GM21390 (cell line): ENCODE measurements around the gene TMPO.
"Not testable (repeated sequence)": the region's sequence is repeated elsewhere in the genome, so short reads cannot be mapped to it uniquely, and the experiment has no call there.

ENCODE experiments used
- ATAC-seq: cut with Tn5 transposase; IDR thresholded peaks from one replicate; pipeline ENCODE4 v1.9.1; 2021; ENCODE audit not compliant: unreplicated experiment

Gene TMPO

DNA sequence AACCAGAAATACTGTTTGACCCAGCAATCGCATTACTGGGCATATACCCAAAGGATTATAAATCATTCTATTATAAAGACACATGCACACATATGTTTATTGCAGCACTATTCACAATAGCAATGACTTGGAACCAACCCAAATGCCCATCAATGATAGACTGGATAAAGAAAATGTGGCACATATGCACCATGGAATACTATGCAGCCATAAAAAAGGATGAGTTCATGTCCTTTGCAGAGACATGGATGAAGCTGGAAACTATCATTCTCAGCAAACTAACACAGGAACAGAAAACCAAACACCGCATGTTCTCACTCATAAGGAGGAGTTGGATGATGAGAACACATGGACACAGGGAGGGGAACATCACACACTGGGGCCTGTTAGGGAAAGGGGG lies 61.4 kb downstream of the TMPO start:
- ATAC-seq, result not testable (repeated sequence)

- ATAC-seq, result no peak
Observed at GRCh38 chr12:98578392-98578791, 63.0 kb downstream of the TMPO start.

GRCh38 chr12:98578821-98579220 lies 63.4 kb downstream of the TMPO start:
- ATAC-seq, result no peak

- ATAC-seq, result no peak
Observed at GRCh38 chr12:98579347-98579746, 64.0 kb downstream of the TMPO start.

DNA sequence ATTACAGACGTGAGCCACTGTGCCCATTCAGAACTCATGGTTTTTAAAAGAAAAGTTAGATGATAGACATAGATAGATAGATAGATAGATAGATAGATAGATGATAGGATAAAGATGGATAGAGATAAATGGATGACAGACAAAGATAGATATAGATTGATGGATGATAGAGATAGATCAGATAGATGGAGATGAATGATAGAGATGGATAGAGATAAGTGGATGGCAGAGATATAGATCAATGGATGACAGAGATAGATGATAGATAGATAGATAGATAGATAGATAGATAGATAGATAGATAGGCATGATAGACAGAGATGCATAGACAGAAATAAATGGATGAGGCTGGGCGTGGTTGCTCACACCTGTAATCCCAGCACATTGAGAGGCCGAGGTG lies 64.4 kb downstream of the TMPO start:
- no peak for ATAC-seq

- no peak for ATAC-seq
Observed at GRCh38 chr12:98580695-98581094, 65.3 kb downstream of the TMPO start.

- ATAC-seq, result no peak
Observed at GRCh38 chr12:98581101-98581500, 65.7 kb downstream of the TMPO start.

GRCh38 chr12:98582093-98582492 lies 66.7 kb downstream of the TMPO start:
- no peak for ATAC-seq

DNA sequence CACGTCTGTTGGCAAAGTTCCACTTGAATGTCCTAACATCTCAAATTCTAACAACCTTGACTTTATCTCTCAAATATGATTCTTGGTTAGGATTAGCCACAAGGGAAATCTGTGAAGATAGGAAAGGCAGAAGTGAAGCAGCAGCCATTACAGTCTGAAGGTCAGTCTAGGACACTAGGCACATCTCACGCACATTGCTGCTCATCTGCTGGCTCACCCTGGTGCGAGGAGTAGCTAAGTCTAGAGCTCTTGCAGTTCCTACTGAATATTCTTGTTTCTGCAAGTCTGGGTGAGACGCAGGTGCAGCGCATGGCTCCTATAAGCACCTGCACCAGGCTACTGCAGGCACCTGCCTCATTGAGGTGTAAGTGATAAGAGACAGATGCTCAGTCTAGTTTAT lies 71.7 kb downstream of the TMPO start:
- ATAC-seq, result no peak

DNA sequence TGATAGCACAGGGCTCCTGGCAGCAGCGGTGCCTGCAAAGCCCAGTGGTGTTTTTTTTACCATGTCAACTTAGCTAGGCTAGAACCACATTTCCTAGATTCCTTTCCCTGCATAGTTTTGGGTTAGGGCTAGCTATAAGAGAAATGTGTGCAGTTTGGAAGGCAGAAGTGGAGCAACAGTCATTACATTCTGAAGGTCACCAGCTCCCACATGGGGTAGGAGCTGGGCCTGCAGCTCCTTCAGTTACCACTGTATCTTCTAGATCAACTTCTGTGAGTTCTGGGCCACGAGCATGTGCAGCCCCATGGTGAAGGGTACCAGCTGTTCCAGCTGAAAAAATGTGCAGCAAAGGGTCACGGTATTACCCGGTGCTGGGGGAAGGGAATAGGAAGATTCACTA lies 75.8 kb downstream of the TMPO start:
- no peak for ATAC-seq

DNA sequence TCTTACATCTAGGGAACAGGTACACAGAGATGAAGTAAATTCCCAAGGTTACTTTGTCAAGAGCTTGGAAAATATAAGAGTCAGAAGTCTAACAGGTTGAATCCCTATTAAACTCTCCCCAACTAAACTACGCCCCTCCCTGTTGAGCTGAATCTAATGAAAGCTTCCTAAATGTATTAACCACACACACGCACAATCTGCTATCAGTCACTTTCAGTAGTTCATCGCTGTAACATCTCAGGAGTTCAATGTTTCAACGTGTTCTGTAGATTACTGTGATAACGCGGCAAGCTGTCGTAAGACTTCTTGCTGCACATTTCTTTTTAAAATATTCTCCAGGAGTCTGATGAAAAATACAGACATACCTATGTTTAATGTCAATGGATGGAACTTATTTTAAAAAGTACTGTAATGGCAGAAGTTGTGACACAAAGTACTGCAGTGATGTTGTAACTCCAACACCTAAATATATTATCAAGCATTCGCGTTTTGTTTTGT lies 77.5 kb downstream of the TMPO start:
- no peak for ATAC-seq

DNA sequence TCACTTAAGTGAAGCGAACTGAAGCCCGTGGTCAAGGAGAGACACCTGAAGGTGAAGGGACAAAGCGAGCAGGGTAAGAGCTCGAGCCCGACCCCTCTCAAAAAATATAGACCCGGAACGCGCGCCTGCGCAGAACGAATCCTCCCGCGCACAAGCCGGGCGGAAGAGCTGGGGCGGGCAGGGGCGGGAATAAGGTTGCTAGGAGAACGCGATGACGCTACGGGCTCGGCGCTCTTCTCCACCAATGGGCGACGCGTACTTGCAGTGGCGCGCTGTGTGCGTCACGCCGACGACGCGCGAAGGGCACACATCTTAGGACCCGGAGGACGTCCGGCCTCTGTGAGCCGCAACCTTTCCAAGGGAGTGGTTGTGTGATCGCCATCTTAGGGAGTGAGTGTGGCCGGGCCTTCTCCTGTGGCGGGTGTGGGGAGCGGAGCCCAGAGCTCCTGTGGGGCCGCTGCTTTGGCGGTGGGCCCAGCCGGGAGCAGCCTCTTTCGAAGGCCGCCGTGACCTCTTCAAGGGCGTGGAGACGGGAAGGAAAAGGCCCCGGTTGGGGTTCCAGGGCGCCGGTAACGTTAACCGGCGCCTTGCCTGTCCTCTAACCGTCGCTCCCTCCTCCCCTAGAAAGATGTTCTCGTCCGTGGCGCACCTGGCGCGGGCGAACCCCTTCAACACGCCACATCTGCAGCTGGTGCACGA lies 78.1 kb downstream of the TMPO start, which contains the start of gene SLC25A3:
Gene SLC25A3, plus strand, starts transcription at position 336 of the 699 bp plus-strand sequence. Its CDS starts 293 bp downstream, at position 629.
- peak; percentile 99 for ATAC-seq

DNA sequence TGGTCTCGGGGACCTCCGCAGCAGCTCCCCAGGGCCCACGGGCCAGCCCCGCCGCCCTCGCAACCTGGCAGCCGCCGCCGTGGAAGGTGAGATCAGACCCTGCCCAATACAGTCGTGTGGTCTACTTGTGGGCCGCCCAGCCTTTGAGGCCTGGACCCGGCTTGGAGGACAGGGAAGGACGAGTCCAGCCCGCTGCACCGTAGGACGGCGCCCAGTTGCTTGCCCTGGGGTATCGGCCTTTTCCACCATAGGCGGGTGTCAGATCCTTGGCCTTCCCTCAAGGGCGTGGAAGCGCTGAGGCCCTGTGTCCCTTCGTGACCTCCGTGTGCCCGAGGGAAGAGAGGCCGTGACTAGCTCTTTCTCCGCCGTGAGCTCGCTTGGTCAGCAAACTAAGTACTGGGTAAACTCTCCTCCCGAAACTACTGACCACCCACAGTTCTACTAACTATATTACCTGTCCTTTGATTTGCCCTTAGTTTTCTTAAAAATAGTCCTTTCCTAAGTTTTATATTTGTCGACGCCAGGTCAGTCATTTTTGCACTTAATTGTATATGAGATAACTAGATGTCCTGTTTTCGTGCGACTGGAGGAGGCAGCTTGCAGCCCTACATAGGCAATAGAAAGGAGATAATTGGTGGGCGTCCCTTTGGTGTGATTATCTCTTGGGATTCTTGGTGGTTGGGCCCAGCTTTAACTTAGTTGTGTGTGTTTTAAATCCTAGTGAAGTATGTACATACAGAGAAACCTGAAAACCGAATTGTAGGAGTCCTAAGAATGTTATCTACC lies 78.9 kb downstream of the TMPO start:
- ATAC-seq, result no peak

DNA sequence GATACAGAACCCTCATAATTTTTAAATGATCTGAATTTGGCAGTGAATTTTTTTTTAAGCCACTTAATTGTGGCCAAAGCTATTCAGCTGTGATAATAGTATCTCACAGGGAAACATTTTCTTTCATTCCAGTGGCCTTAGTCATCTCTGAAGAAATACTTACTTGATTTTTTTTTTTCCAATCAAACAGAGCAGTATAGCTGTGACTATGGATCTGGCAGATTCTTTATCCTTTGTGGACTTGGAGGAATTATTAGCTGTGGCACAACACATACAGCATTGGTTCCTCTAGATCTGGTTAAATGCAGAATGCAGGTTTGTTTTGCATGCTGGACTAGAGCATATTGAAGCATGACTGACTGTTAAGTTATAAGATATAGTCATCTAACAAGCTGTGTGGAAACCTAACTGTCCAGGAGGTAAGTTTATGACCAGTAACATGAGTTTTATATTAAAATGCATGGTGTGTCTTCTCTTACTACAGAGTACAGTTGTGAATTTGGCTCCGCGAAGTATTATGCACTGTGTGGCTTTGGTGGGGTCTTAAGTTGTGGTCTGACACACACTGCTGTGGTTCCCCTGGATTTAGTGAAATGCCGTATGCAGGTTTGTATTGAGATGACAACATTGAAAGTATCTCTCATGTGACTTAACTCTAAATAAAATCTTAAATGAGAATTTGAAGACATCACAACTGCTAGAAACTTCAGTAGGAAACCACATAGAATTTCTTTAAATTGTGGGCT lies 80.0 kb downstream of the TMPO start:
- no peak for ATAC-seq

DNA sequence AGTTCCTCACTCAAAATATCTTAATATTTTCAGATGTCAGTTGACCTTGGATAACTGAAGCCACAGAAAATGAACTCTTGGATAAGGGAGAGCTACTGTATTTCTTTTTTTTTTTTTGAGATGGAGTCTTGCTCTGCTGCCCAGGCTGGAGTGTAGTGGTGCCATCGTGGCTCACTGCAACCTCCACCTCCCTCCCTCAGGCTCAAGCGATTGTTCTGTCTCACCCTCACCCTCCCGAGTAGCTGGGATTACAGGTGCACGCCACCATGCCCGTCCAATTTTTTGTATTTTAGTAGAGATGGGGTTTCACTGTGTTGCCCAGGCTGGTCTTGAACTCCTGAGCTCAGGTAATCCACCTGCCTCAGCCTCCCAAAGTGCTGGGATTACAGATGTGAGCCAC lies 81.9 kb downstream of the TMPO start:
- not testable (repeated sequence) for ATAC-seq
